LHCN-M2 (cell line): ENCODE data around the gene DVL2. TPM values are rescaled to one million over a fixed set of nuclear protein-coding genes. Genes with fewer than 3 reads are reported as not detected.

Source experiments
- DNase-seq: peaks from one replicate; pipeline ENCODE4 v3.0.0-alpha.2; 2012; ENCODE audit warnings: low read depth
- total RNA-seq: library from RNA; depleted of rRNA; stranded (reverse); fragments of >200 nt; gene quantifications from 2 replicates; pipeline ENCODE4 v1.2.3, GENCODE V29; 2014

DVL2 gene
- total RNA-seq, 1 experiment from 2014 or later: 71.4 TPM

DNA sequence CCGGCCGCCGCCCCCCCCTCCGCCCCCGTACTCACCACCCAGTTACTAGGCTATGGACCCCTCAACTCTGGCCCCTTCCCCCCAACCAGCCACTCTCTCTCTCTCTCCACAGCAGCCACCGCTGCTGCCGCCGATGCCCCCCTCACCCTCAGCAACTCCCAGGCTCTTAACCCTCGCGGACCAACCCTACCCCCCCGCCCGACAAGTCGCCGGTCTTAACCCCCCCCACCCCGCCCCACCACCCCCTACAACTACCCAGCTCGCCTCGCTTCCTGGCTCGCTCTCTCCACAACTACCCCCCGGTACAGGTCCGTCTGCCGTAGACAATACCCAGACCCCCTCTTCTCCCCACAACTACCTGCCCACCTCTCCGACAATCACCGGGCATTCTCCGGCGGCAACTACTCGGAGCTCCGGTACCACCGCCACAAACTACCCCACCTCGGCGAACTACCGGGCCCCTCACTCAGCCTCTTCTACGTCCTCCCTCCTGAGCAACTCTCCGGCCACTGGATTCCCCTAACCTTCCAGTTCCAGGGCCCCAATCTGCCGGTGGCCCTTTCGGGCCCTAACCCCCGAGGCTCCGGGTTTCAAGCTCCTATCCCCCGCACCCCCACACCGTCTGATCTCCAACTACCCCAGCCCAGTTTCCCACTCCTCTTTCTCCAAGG, 4.2 kb upstream of the DVL2 start:
- DNase-seq: no peak

DNA sequence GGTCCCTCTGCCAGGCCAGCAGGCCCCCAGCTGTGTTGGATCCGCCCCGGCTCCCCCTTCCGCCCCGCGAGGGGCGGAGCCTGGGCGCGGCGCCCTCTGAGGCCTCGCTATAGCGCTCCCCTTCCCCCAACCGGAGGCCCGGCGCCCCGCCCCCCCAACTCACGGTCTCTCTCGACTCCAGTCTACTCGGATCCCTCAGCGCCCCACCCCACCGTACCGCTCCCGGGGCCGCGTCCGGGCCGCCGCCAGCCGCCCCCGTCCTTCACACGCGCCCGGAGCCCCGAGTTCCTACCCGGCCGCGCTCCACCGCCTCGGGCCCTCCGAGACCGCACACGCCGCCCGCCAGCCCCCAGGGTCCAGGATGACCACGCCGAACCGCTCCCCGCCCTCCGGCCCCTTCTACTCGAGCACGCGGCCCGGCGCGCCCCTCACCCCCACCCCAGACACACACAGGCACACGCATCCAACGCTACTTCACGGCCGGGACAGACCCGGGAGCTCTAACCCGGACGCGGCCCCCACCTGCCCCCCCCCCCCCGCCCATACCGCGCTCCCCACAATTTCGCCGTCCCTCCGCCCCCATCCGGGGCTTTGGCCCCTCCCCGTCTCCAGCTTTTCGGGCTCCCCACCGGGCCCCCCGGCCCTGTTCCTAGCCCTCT, 3.6 kb upstream of the DVL2 start:
- peak; percentile 68 for DNase-seq

DNA sequence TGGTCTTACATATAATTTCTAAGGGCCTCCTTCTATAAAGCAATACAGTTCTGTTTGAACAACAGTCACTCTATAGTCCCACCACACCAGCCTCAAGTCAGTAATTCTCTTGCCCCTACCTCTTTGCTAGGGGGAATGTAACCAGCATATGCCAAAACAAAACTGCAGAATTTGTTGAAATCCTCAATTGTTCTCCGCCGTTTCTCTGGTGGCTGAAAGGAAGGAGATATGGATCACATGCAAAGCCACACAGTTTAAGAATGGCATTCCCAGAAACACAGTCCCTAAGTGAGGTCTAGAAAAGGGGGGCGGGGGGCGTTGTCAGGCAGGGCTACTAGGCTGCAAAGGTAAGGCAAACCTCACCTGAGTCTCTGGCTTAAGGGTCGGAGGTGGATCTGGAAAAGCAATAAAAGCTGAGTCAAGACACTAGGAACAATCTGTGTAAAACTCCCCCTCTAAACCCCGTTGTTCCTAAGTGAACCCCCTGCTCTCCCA, 3.0 kb upstream of the DVL2 start:
- no peak for DNase-seq

DNA sequence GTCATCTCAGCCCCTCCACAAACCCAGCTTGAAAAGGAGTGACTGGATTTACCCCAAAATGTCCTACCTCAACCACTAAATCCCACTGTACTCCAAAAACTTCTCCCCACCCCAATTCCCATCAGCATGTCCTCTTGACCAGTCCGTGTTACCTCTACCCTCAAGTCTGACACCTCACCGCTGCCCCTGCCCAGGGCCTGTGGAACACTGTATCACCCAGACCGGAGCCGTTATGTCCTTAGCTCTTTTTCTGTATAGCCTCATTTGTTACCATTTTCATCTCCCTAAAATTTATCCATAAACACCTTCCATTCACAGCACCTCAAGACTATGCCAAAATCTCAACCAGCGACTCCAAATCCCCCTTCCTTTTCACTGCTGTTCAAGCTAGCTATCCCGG, 2.5 kb upstream of the DVL2 start:
- DNase-seq: no peak

DNA sequence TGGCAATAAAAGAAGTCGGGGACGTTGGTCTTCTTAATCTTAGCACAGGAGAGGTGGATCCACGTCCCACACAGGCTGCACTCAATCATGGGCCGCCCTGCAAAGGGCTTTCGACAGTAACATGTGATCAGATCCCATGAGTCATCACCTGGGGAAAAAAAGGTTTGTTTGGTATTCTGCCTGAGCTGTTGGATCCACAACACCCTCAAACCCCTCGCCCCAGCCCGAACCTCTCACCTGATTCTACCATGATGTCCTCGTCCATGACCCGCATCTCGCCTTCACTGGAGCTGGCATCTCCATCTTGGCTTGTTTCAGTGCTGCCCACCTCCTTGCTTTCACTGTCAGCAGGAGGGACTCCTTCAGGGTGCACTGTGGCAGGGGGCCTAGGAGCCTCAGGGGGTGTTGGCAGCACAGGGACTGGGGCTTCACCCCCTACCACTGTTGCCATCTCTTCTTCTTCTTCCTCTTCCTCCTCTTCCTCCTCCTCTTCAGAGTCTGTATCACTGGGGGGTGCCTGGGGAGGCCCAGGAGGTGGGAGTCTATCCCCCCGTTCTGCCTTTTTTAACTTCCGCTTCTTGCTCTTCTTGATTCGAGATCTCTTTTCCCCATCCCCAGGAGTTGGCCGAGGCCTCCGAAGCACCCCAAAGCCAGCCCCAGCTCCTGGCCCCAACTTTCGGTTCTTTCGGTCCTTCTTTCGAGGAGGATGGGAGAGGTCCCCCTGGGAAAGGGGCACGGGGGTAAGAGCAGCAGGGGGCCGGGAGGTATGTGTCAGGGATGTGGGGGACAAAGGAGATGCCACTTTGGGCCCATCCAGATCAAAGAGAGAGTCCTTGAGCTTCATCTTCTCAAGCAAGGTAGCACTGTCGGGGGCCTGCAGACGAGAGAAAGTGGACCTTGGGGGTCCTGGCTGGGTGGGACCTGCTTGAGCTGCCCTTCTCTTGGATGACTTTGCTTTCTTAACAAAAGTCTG, 1.7 kb upstream of the DVL2 start:
- no peak for DNase-seq

DNA sequence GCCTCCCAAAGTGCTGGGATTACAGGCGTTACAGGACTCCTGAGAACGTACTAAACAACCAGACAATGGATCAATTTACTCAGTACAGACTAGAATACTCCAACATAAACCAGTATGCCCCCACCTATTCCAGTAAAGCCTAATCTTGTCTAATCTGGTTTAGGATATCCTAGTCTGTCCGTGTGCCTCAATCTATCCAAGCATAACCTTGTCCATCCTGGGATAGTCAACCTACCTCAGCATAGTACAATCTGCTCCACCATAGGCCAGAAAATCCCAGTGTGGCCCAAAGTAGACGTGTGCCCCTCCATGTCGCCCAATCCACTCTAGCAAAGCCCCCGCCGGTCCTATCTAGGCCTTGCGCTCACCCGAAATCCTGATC, 625 bp downstream of the DVL2 start:
- DNase-seq: no peak

DNA sequence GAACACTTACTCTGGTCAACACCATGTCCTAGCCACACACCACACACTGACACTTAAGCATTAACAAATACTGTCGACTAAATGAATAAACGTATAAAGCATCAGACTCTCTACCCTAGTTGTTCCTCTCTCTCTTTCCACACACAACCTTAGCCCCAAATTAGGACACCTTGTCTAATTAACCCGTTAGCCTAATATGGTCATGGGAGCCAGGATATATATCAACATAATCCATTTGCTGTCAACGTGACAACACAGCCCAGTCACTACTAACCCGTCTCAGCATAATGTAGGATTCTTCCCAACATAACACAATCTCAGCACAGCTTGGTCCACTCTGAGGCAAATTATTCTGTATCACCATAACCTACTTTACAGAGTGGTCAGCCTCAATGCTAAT, 2.2 kb downstream of the DVL2 start:
- DNase-seq: no peak

DNA sequence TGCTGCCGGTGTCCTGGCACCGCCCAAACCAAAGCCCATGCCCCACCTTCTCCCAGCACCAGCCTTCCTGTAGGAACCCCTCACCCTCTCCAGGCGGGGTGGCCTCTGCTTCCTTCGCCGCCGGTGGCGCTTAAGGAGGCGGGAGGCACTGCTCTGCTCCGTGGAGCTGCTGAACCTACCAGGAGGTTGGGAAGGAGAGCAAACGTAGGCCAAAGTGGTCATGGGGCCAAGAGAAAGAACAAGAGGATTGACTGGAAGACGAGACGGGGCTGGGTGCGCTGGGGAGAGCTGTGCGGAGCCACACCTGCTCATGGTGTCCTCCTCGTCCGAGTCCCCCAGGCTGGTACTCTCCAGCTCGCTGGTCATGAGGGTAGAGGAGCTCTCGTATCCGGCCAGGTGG, 4.8 kb downstream of the DVL2 start:
- DNase-seq: no peak

DNA sequence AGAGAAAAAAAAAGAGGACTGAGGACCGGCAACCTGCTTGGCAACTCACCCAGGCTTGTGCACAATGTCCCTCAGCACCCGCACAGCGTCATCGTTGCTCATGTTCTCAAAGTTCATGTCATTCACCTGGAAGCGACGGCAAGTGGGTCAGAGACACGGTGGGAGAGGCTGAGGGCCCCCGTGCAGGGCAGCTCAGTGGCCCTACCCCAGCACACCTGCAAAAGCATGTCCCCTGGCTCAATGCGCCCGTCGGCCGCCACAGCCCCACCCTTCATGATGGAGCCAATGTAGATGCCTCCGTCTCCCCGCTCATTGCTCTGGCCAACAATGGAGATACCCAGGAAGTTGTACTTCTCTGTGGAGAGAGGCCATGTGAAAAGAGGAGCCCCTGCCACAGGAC, 5.4 kb downstream of the DVL2 start:
- DNase-seq: no peak

DNA sequence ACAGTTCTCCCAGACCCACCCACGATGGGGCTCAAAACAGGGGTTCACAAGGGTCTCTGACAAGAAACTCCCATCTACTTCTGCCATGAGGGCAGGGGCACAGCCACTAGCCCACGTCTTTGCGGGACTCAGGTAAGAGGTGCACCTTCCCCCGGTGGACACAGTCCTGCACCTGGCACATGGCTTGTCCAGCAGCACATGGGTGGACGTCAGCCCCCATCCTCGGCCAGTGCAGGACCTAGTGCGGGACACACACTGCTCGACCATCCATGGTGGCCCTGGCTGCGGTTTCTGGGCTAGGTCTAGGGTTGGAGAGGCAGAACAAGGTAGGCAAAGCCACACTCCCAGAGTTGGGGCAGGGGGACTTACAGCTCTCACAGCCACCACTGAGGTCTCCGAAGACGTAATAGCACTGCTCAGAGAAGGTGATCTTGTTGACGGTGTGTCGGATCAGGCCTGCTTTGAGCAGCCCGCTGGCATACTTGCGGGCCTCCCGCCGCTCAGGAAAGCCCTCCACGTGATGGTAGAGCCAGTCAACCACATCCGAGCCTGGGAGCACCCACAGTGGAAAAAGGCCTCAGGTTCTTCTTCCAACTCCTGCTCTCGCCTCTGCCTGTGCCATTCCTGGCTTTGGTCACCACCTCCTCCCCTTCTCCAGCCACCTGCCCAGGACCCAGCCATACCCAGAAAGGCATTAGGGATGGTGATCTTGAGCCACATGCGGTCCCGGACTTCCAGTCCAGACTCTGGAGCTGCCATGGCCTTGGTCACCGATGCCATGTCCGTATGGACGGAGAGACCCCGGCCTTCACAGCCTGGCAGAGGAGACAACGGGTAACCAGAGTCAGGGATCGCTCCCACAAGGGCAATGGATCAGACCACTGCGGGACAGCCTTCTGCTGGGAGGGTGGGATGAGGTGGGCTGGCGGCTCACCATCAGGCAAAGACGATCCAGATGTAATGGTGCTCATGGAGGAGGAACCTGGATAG, 7.3 kb downstream of the DVL2 start:
- DNase-seq: no peak

DNA sequence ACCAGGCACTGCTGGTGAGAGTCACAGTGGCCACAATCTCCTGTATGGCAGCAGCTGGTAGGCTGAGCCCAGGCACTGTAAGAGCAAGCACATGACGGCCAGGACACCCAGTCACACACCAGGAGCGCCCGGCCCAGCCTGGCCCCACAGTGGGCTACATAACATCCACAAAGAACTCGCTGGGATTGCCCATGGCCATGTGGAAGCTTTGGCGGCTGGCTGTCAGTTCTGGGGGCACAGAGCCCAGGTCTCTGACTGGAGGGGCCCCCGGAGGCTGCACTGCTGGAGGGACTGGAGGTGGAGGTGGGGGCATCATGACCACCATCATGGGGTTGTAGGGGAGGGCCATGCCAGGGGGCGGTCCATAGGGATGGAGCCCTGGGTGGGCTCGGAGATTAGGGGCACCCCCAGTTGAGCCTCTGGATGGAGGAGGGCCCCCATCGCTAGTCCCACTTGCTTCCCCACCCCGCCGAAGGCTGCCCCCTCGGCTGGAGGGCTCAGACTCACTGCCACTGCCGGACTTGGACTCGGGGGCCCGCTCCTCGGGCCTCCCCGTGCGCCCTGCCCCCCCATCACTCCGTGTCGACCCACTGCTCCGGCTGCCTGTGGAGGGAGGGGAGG, 8.5 kb downstream of the DVL2 start:
- no peak for DNase-seq

DNA sequence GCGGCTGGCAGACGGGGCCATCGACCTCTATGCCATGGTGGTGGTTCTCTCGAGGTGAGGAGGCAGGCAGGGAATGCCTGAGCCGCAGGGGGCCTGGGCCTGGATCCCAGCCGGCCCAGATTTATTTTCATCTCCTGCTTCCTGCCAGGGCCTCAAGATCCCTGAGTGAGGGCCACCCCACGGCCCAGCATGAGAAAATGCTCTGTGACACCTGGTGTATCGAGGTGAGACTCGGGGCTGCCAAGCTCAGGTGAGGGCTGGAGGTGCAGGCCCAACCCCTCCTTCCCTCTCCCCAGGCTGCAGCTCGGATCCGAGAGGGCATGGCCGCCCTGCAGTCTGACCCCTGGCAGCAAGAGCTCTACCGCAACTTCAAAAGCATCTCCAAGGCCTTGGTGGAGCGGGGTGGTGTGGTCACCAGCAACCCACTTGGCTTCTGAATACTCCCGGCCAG, 9.6 kb downstream of the DVL2 start:
- no peak for DNase-seq

DNA sequence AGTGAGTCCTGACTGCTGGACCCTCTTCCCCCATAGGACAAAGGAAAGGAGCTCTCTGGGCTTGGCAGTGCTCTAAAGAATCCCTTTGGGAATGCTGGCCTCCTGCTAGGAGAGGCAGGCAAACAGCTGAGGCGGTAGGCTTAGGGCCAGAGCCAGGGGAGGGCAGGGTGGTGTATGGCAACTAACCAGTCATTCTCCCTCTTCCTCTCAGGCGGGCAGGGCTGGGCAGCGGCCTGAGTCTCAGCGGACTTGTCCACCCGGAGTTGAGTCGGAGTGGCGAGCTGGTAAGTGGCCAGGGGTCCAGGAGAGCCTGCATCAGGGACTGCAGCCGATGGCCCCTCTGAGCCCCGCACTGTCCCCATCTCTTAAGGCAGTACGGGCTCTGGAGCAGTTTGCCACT, 10.2 kb downstream of the DVL2 start:
- peak; percentile 68 for DNase-seq

DNA sequence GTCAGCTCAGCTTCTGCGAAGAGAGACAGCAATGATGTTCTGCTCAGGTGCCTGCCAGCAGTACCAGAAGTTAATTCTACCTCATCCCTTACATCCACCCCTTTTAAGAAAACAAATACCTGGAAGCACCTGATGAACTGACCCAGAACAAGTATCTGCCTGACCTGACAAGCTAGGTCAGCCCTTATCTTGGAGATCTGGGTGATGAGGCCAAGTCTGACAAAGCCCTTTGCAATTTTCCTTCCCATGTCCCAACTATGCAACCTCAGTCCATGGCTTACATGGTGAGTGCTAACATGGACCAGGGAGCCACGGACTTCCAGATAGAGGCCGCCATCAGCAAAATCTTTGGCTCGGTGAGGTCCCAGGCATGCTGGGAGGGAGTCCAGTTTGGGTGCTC, 10.9 kb downstream of the DVL2 start:
- DNase-seq: no peak

DNA sequence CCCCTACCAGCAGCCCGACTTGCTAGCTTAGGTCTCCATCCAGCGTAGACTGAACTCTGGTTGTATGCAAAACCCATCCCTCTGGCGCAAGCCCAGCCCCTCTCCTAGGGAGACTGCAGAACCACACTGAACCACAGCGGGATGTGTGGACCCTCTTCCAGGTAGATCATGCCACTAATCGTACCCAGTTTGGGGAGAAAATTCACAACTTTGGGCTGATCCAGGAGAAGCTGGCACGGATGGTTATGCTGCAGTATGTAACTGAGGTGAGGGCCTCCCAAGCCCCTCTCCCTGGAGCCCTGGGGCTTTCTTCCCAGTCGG, 11.4 kb downstream of the DVL2 start:
- no peak for DNase-seq

DNA sequence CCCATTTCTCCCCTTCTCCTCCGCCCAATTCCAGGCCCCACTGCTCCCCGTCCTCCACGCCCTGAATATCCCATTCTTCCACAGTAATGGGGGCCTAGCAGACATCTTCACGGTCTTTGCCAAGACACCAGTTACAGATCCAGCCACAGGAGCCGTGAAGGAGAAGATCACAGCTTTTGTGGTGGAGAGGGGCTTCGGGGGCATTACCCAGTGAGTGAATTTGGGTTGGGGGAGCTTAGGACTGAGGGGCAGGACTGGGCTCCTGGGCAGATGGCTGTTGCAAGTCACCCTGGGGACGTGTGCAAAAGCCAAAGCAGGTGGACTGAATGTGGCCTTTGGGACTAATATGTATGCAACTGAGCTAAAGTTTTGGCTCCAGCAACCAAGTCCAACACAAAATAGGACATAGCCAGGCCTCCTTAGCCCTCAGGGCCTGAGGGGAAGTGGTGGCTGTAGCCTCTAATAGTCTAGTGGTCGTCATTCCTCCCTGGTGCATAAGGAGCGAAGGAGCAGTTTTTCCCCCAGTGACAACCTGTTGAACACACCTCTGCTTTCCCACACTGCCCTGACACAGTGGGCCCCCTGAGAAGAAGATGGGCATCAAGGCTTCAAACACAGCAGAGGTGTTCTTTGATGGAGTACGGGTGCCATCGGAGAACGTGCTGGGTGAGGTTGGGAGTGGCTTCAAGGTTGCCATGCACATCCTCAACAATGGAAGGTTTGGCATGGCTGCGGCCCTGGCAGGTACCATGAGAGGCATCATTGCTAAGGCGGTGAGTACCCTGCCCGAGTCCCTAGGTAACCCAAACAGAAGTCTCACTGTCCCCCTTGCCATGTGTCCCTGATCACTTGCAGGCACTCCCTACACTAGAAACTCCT, 12.0 kb downstream of the DVL2 start:
- no peak for DNase-seq

DNA sequence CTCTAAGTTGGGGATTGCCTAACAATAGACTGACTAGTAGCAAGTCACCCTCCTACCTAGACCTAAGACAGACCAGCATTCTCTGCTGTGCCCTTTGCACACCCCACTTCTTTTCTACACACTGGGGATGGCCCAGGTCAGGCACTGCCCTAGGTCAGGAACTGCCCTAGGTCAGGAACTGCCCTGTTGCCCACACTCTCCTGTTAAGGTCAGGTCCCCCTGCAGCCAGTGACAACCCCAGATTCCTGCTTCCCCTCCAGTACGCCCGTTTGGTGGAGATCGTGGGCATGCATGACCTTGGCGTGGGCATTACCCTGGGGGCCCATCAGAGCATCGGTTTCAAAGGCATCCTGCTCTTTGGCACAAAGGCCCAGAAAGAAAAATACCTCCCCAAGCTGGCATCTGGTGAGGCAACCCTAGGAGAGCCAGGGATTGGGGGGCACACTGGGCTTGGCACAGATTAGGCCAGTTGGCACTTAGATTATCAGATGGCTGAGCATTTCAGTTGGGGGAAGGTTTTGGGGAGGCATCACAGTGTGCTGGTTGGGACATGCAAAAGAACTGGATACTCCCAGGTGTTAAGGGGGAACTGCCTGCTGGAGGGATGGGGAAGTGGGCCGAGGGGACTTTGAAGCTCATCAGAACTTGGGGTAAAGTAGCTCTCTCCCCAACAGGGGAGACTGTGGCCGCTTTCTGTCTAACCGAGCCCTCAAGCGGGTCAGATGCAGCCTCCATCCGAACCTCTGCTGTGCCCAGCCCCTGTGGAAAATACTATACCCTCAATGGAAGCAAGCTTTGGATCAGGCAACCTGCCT, 12.8 kb downstream of the DVL2 start:
- no peak for DNase-seq

DNA sequence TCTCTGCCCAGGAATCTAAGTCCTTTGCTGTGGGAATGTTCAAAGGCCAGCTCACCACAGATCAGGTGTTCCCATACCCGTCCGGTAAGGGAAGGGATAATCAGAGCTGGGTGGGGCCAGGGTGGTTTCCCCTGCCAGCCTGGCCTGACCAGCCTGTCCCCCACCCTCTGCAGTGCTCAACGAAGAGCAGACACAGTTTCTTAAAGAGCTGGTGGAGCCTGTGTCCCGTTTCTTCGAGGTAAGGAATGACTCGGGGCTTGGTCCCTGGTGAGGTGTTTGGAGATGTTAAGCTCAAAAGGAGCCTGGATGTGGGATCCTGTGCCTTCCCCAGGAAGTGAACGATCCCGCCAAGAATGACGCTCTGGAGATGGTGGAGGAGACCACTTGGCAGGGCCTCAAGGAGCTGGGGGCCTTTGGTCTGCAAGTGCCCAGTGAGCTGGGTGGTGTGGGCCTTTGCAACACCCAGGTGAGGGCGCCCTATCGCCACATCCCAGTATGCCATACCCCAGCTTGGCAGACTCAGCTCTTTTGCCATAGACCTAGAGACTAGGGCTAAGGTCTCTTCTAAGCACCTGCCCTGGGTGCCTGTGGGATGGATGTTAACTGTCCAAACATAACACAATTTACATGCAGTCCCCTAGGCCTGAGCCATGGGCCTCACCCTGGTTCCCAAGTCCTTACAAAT, 13.6 kb downstream of the DVL2 start:
- DNase-seq: peak; percentile 68
